SJCRH30 (cell line): ENCODE data around the gene CACNB1. TPM values are rescaled to one million over a fixed set of nuclear protein-coding genes. Genes with fewer than 3 reads are reported as not detected.

Source experiments
- DNase-seq, 2 experiments: peaks; one replicate each; pipeline ENCODE4 v3.0.0-alpha.2; 2015 to 2020
- H3K27ac ChIP-seq: fragments of 250-450 bp; sonication (Bioruptor Pico); 2 replicates; pipeline ENCODE4 v1.5.1; 2020; ENCODE audit warnings: mild to moderate bottlenecking, moderate library complexity
- H3K27me3 ChIP-seq: fragments of 250-450 bp; sonication (Bioruptor Pico); 2 replicates; pipeline ENCODE4 v1.5.1; 2020; ENCODE audit warnings: mild to moderate bottlenecking, moderate library complexity
- H3K36me3 ChIP-seq: fragments of 250-450 bp; sonication (Bioruptor Pico); 2 replicates; pipeline ENCODE4 v1.5.1; 2020; ENCODE audit warnings: mild to moderate bottlenecking, moderate library complexity
- H3K4me1 ChIP-seq: fragments of 250-450 bp; sonication (Bioruptor Pico); 2 replicates; pipeline ENCODE4 v1.5.1; 2020; ENCODE audit warnings: mild to moderate bottlenecking, moderate library complexity
- H3K4me3 ChIP-seq: fragments of 250-450 bp; sonication (Bioruptor Pico); 2 replicates; pipeline ENCODE4 v1.5.1; 2020; ENCODE audit warnings: mild to moderate bottlenecking, moderate library complexity
- H3K9me3 ChIP-seq: fragments of 250-450 bp; sonication (Bioruptor Pico); replicated peaks from 2 replicates; pipeline ENCODE4 v1.5.1; 2020; ENCODE audit warnings: mild to moderate bottlenecking, moderate library complexity
- total RNA-seq: library from RNA; depleted of rRNA; stranded (reverse); fragments of >200 nt; shearing (Covaris generic); gene quantifications from 2 replicates; pipeline ENCODE4 v1.2.3, GENCODE V29; 2014

The CACNB1 gene
- total RNA-seq, 1 experiment from 2014 or later: 8.3 TPM

GRCh38 chr17:39150104-39150634 is 47.3 kb downstream of the CACNB1 start:
- Histone ChIP-seq H3K9me3 (no peaks in the 10 kb centered on the region), H3K4me1 (peaks cover 3% of the 10 kb centered on the region; the same call in 1 of the 2 replicates), H3K36me3 (no peaks in the 10 kb centered on the region), H3K27ac (no peak overlapping the region), H3K27me3 (no peaks in the 10 kb centered on the region), H3K4me3 (no peak overlapping the region)
- DNase-seq: no peak

- Histone ChIP-seq H3K9me3 (no peaks in the 10 kb centered on the region), H3K27me3 (no peaks in the 10 kb centered on the region), H3K4me3 (no peak overlapping the region), H3K36me3 (no peaks in the 10 kb centered on the region), H3K4me1 (peaks cover 12% of the 10 kb centered on the region), H3K27ac (no peak overlapping the region)
- no peak for DNase-seq
Measured at GRCh38 chr17:39147221-39148185, 50.0 kb downstream of the CACNB1 start.

GRCh38 chr17:39146273-39146672 is 51.2 kb downstream of the CACNB1 start:
- Histone ChIP-seq H3K36me3 (no peaks in the 10 kb centered on the region), H3K9me3 (0 out of 2 replicates have a peak, but pooled peaks cover 1% of the 10 kb centered on the region), H3K4me3 (no peak overlapping the region), H3K27me3 (no peaks in the 10 kb centered on the region), H3K4me1 (peaks cover 8% of the 10 kb centered on the region; the same call in 1 of the 2 replicates), H3K27ac (no peak overlapping the region)
- DNase-seq: no peak

- Histone ChIP-seq H3K4me1 (peaks cover 8% of the 10 kb centered on the region; the same call in 1 of the 2 replicates), H3K9me3 (0 out of 2 replicates have a peak, but pooled peaks cover 3% of the 10 kb centered on the region), H3K4me3 (no peak overlapping the region), H3K36me3 (no peaks in the 10 kb centered on the region), H3K27me3 (no peaks in the 10 kb centered on the region), H3K27ac (no peak overlapping the region)
- DNase-seq: no peak
Measured at GRCh38 chr17:39145143-39145542, 52.3 kb downstream of the CACNB1 start.

- no peak overlapping the region for H3K4me3 ChIP-seq
- no peaks in the 10 kb centered on the region for H3K36me3 ChIP-seq
- DNase-seq: peak; percentile 66 to 70
- H3K27ac ChIP-seq: no peak overlapping the region
- H3K9me3 ChIP-seq: 0 out of 2 replicates have a peak, but pooled peaks cover 3% of the 10 kb centered on the region
- peaks cover 14% of the 10 kb centered on the region for H3K4me1 ChIP-seq
- H3K27me3 ChIP-seq: no peaks in the 10 kb centered on the region
Measured at GRCh38 chr17:39144416-39144840, 53.0 kb downstream of the CACNB1 start.

- DNase-seq: no peak
- no peak overlapping the region for H3K4me3 ChIP-seq
- H3K27ac ChIP-seq: no peak overlapping the region
- H3K4me1 ChIP-seq: peaks cover 22% of the 10 kb centered on the region
- H3K36me3 ChIP-seq: no peaks in the 10 kb centered on the region
- H3K27me3 ChIP-seq: no peaks in the 10 kb centered on the region
- 0 out of 2 replicates have a peak, but pooled peaks cover 3% of the 10 kb centered on the region for H3K9me3 ChIP-seq
Measured at GRCh38 chr17:39143552-39144093, 53.8 kb downstream of the CACNB1 start.

- no peaks in the 10 kb centered on the region for H3K36me3 ChIP-seq
- H3K9me3 ChIP-seq: 0 out of 2 replicates have a peak, but pooled peaks cover 3% of the 10 kb centered on the region
- H3K27ac ChIP-seq: no peak overlapping the region
- no peak for DNase-seq
- H3K4me3 ChIP-seq: no peak overlapping the region
- no peaks in the 10 kb centered on the region for H3K27me3 ChIP-seq
- H3K4me1 ChIP-seq: peaks cover 27% of the 10 kb centered on the region
Measured at GRCh38 chr17:39141915-39142664, 55.4 kb downstream of the CACNB1 start.

GRCh38 chr17:39141294-39141693 is 56.2 kb downstream of the CACNB1 start:
- Histone ChIP-seq H3K36me3 (no peaks in the 10 kb centered on the region), H3K27me3 (no peaks in the 10 kb centered on the region), H3K4me1 (peaks cover 27% of the 10 kb centered on the region), H3K27ac (no peak overlapping the region), H3K9me3 (0 out of 2 replicates have a peak, but pooled peaks cover 3% of the 10 kb centered on the region), H3K4me3 (no peak overlapping the region)
- no peak for DNase-seq

GRCh38 chr17:39139561-39139960 is 57.9 kb downstream of the CACNB1 start:
- peaks cover 25% of the 10 kb centered on the region for H3K4me1 ChIP-seq
- no peaks in the 10 kb centered on the region for H3K27me3 ChIP-seq
- H3K27ac ChIP-seq: peak overlapping the region; percentile 81
- no peak for DNase-seq
- H3K9me3 ChIP-seq: 0 out of 2 replicates have a peak, but pooled peaks cover 3% of the 10 kb centered on the region
- H3K36me3 ChIP-seq: no peaks in the 10 kb centered on the region
- H3K4me3 ChIP-seq: no peak overlapping the region

- peak; percentile 67 to 73 for DNase-seq
- 0 out of 2 replicates have a peak, but pooled peaks cover 3% of the 10 kb centered on the region for H3K9me3 ChIP-seq
- peak overlapping the region; percentile 21; the same call in 1 of the 2 replicates for H3K4me3 ChIP-seq
- no peaks in the 10 kb centered on the region for H3K36me3 ChIP-seq
- peak overlapping the region; percentile 81 for H3K27ac ChIP-seq
- peaks cover 21% of the 10 kb centered on the region for H3K4me1 ChIP-seq
- H3K27me3 ChIP-seq: no peaks in the 10 kb centered on the region
Measured at GRCh38 chr17:39139161-39139511, 58.3 kb downstream of the CACNB1 start.

- Histone ChIP-seq H3K4me1 (peaks cover 19% of the 10 kb centered on the region), H3K36me3 (no peaks in the 10 kb centered on the region), H3K27ac (peak overlapping the region; percentile 81), H3K9me3 (0 out of 2 replicates have a peak, but pooled peaks cover 3% of the 10 kb centered on the region), H3K27me3 (no peaks in the 10 kb centered on the region), H3K4me3 (peak overlapping the region; percentile 21; the same call in 1 of the 2 replicates)
- no peak for DNase-seq
Measured at GRCh38 chr17:39138431-39139160, 58.9 kb downstream of the CACNB1 start.

GRCh38 chr17:39134878-39135277 is 62.6 kb downstream of the CACNB1 start:
- DNase-seq: no peak
- Histone ChIP-seq H3K9me3 (no peaks in the 10 kb centered on the region), H3K27me3 (no peaks in the 10 kb centered on the region), H3K27ac (no peak overlapping the region), H3K36me3 (no peaks in the 10 kb centered on the region), H3K4me1 (peaks cover 18% of the 10 kb centered on the region), H3K4me3 (no peak overlapping the region)

GRCh38 chr17:39132192-39132610 is 65.3 kb downstream of the CACNB1 start:
- H3K4me1 ChIP-seq: no peaks in the 10 kb centered on the region
- H3K27ac ChIP-seq: no peak overlapping the region
- no peaks in the 10 kb centered on the region for H3K9me3 ChIP-seq
- H3K36me3 ChIP-seq: no peaks in the 10 kb centered on the region
- no peaks in the 10 kb centered on the region for H3K27me3 ChIP-seq
- H3K4me3 ChIP-seq: no peak overlapping the region
- no peak for DNase-seq

GRCh38 chr17:39131616-39132015 is 65.9 kb downstream of the CACNB1 start:
- Histone ChIP-seq H3K9me3 (no peaks in the 10 kb centered on the region), H3K4me1 (no peaks in the 10 kb centered on the region), H3K27me3 (no peaks in the 10 kb centered on the region), H3K4me3 (no peak overlapping the region), H3K27ac (no peak overlapping the region), H3K36me3 (no peaks in the 10 kb centered on the region)
- no peak for DNase-seq
